ENCODE measurements around the gene LGR6.

Gene LGR6

DNA sequence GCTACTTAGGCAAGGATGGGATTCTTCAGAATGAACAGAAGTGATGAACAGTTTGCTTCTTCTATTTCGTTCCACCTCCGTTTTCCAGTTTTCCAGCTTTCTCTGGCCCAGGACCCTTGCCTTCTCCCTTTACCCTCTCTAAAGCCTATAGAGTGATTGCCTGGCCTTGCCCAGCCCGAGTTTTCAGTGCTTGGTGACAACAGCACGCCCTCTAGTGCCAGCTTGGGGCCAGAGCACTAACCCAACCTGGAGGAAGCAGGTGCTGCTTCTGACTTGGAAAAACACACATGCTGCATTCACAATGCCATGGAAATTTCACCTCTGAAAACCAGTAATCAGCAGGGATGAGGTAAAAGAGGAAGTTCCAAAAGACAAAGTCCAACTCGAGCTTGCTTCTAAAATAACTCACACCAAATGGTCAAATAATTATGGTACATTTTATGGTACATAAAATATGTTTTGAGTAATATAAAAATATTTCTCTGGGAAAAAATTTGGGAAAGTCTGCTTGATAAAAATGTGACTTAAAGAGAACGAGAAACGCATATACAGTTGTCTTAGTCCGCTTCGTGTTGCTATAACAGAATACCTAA lies 122.1 kb downstream of the LGR6 start (continued):
- TF ChIP-seq, protein P1, sequence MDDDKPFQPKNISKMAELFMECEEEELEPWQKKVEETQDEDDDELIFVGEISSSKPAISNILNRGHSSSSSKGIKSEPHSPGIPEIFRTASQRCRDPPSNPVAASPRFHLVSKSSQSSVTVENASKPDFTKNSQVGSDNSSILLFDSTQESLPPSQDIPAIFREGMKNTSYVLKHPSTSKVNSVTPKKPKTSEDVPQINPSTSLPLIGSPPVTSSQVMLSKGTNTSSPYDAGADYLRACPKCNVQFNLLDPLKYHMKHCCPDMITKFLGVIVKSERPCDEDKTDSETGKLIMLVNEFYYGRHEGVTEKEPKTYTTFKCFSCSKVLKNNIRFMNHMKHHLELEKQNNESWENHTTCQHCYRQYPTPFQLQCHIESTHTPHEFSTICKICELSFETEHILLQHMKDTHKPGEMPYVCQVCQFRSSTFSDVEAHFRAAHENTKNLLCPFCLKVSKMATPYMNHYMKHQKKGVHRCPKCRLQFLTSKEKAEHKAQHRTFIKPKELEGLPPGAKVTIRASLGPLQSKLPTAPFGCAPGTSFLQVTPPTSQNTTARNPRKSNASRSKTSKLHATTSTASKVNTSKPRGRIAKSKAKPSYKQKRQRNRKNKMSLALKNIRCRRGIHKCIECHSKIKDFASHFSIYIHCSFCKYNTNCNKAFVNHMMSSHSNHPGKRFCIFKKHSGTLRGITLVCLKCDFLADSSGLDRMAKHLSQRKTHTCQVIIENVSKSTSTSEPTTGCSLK (tag by site-specific recombination; IDR thresholded peaks at IDR 0.05) = no peak
- TF ChIP-seq ZNF394 (tag by site-specific recombination; IDR thresholded peaks at IDR 0.05; ENCODE audit: borderline replicate concordance) (no peak), KLF7 (tag by site-specific recombination; IDR thresholded peaks at IDR 0.05; ENCODE audit: borderline replicate concordance) (no peak), ZNF664 (tag by site-specific recombination; IDR thresholded peaks at IDR 0.05) (no peak), ZNF654 (tag by site-specific recombination; IDR thresholded peaks at IDR 0.05; ENCODE audit: low read depth) (peak; percentile 96), EGR2 (tag by site-specific recombination; IDR thresholded peaks at IDR 0.05; ENCODE audit: low read depth) (no peak), ZNF426 (tag by site-specific recombination; IDR thresholded peaks at IDR 0.05) (no peak), ZNF114 (tag by site-specific recombination; IDR thresholded peaks at IDR 0.05) (no peak), ZNF558 (tag by site-specific recombination; IDR thresholded peaks at IDR 0.05) (no peak), ZFP37 (tag by site-specific recombination; IDR thresholded peaks at IDR 0.05) (no peak), ZNF112 (tag by site-specific recombination; IDR thresholded peaks at IDR 0.05) (no peak), ZNF792 (tag by site-specific recombination; IDR thresholded peaks at IDR 0.05) (no peak), ZFHX2 (tag by site-specific recombination; conservative IDR thresholded peaks at IDR 0.05) (no peak)

DNA sequence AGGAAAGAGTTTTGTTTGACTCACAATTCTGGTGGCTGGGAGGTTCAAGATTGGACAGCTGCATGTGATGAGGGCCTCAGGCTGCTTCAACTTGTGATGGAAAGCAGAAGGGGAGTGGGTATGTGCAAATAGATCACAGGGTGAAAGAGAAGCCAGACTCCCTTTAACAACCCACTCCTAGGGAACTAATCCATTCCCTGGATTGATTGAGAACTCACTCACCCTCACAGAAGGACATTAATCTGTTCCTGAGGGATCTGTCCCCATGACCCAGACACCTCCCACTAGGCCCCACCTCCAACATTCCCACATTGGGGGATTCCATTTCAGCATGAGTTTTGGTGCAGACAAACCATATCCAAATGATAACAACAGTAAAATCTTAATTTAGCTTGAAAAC lies 122.6 kb downstream of the LGR6 start:
- no peak overlapping the region for H3K27ac ChIP-seq (ENCODE audit: extremely low read depth, low read depth, low read length)
- H3K4me1 ChIP-seq (ENCODE audit: control insufficient read depth, insufficient read depth, low read length) = no peaks in the 10 kb centered on the region; the same call in 1 of the 2 replicates
- POLR2A ChIA-PET = interaction anchor here (0.5 kb wide), 1 partner anchor 20 kb away, joined by 6 read pairs; no protein-coding TSS in a partner anchor
- no peak for TF ChIP-seq ZNF302 (tag by site-specific recombination; IDR thresholded peaks at IDR 0.05; ENCODE audit: low read depth)
- TF ChIP-seq, protein P2, sequence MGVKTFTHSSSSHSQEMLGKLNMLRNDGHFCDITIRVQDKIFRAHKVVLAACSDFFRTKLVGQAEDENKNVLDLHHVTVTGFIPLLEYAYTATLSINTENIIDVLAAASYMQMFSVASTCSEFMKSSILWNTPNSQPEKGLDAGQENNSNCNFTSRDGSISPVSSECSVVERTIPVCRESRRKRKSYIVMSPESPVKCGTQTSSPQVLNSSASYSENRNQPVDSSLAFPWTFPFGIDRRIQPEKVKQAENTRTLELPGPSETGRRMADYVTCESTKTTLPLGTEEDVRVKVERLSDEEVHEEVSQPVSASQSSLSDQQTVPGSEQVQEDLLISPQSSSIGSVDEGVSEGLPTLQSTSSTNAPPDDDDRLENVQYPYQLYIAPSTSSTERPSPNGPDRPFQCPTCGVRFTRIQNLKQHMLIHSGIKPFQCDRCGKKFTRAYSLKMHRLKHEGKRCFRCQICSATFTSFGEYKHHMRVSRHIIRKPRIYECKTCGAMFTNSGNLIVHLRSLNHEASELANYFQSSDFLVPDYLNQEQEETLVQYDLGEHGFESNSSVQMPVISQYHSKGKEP (tag by site-specific recombination; IDR thresholded peaks at IDR 0.05) = no peak
- no peak for TF ChIP-seq ZNF248 (tag by site-specific recombination; IDR thresholded peaks at IDR 0.05)
- TF ChIP-seq, protein P3, sequence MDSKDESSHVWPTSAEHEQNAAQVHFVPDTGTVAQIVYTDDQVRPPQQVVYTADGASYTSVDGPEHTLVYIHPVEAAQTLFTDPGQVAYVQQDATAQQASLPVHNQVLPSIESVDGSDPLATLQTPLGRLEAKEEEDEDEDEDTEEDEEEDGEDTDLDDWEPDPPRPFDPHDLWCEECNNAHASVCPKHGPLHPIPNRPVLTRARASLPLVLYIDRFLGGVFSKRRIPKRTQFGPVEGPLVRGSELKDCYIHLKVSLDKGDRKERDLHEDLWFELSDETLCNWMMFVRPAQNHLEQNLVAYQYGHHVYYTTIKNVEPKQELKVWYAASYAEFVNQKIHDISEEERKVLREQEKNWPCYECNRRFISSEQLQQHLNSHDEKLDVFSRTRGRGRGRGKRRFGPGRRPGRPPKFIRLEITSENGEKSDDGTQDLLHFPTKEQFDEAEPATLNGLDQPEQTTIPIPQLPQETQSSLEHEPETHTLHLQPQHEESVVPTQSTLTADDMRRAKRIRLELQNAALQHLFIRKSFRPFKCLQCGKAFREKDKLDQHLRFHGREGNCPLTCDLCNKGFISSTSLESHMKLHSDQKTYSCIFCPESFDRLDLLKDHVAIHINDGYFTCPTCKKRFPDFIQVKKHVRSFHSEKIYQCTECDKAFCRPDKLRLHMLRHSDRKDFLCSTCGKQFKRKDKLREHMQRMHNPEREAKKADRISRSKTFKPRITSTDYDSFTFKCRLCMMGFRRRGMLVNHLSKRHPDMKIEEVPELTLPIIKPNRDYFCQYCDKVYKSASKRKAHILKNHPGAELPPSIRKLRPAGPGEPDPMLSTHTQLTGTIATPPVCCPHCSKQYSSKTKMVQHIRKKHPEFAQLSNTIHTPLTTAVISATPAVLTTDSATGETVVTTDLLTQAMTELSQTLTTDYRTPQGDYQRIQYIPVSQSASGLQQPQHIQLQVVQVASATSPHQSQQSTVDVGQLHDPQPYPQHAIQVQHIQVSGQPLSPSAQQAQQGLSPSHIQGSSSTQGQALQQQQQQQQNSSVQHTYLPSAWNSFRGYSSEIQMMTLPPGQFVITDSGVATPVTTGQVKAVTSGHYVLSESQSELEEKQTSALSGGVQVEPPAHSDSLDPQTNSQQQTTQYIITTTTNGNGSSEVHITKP (tag by site-specific recombination; IDR thresholded peaks at IDR 0.05) = peak; percentile 77
- TF ChIP-seq, protein P4, sequence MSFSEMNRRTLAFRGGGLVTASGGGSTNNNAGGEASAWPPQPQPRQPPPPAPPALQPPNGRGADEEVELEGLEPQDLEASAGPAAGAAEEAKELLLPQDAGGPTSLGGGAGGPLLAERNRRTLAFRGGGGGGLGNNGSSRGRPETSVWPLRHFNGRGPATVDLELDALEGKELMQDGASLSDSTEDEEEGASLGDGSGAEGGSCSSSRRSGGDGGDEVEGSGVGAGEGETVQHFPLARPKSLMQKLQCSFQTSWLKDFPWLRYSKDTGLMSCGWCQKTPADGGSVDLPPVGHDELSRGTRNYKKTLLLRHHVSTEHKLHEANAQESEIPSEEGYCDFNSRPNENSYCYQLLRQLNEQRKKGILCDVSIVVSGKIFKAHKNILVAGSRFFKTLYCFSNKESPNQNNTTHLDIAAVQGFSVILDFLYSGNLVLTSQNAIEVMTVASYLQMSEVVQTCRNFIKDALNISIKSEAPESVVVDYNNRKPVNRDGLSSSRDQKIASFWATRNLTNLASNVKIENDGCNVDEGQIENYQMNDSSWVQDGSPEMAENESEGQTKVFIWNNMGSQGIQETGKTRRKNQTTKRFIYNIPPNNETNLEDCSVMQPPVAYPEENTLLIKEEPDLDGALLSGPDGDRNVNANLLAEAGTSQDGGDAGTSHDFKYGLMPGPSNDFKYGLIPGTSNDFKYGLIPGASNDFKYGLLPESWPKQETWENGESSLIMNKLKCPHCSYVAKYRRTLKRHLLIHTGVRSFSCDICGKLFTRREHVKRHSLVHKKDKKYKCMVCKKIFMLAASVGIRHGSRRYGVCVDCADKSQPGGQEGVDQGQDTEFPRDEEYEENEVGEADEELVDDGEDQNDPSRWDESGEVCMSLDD (tag by site-specific recombination; IDR thresholded peaks at IDR 0.05) = no peak
- no peak for TF ChIP-seq ZNF133 (tag by site-specific recombination; IDR thresholded peaks at IDR 0.05)
- TF ChIP-seq, protein P5, sequence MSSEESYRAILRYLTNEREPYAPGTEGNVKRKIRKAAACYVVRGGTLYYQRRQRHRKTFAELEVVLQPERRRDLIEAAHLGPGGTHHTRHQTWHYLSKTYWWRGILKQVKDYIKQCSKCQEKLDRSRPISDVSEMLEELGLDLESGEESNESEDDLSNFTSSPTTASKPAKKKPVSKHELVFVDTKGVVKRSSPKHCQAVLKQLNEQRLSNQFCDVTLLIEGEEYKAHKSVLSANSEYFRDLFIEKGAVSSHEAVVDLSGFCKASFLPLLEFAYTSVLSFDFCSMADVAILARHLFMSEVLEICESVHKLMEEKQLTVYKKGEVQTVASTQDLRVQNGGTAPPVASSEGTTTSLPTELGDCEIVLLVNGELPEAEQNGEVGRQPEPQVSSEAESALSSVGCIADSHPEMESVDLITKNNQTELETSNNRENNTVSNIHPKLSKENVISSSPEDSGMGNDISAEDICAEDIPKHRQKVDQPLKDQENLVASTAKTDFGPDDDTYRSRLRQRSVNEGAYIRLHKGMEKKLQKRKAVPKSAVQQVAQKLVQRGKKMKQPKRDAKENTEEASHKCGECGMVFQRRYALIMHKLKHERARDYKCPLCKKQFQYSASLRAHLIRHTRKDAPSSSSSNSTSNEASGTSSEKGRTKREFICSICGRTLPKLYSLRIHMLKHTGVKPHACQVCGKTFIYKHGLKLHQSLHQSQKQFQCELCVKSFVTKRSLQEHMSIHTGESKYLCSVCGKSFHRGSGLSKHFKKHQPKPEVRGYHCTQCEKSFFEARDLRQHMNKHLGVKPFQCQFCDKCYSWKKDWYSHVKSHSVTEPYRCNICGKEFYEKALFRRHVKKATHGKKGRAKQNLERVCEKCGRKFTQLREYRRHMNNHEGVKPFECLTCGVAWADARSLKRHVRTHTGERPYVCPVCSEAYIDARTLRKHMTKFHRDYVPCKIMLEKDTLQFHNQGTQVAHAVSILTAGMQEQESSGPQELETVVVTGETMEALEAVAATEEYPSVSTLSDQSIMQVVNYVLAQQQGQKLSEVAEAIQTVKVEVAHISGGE (tag by site-specific recombination; conservative IDR thresholded peaks at IDR 0.05; ENCODE audit: low read depth) = no peak
- TF ChIP-seq ZNF670 (tag by site-specific recombination; IDR thresholded peaks at IDR 0.05; ENCODE audit: low read depth) = no peak
- no peaks in the 10 kb centered on the region for H3K9me3 ChIP-seq (ENCODE audit: control insufficient read depth, insufficient read depth, low read depth, low read length)
- CTCF ChIA-PET = interaction anchor here (0.6 to 7.0 kb wide), 40 partner anchors 8 to 540 kb away, joined by 3 to 155 read pairs (median 6); partner anchors contain the start of gene LGR6
- H3K36me3 ChIP-seq (ENCODE audit: control insufficient read depth in 2 of 2, insufficient read depth in 1 of 2, low read length in 2 of 2) = no peaks in the 10 kb centered on the region
- no peak overlapping the region for H3K4me3 ChIP-seq (ENCODE audit: low read depth, low read length)
